NCI-H128 (cell line): ENCODE results near the gene MCM3.

Experiments used
- DNase-seq: peaks from one replicate; lab custom pipeline; 2025; ENCODE audit not compliant: unreplicated experiment; lab: John Stamatoyannopoulos, UW

Gene MCM3

GRCh38 chr6:52303178-52303577 lies 18.6 kb upstream of the MCM3 start:
- DNase-seq: no peak

DNA sequence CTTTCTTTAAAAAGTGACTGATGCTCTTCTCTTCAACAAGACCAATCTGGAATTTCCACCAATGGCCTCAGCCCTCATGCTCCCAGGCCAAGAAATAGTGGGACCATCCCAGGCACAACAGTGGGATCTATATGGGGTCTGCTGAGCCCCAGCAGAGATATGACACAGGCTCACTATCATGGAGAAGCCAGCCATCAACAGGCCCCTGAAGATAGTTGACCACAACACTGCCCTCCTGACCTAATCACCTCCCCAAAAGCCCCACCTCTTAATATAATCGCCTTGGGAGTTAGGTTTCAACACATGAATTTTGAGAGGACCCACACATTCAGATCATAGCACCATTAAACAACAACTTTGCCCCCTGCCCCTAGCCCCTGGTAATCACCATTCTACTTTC lies 16.8 kb upstream of the MCM3 start:
- DNase-seq: no peak

- DNase-seq: no peak
These were observed 16.0 kb upstream of the MCM3 start for GRCh38 chr6:52300489-52300931.

DNA sequence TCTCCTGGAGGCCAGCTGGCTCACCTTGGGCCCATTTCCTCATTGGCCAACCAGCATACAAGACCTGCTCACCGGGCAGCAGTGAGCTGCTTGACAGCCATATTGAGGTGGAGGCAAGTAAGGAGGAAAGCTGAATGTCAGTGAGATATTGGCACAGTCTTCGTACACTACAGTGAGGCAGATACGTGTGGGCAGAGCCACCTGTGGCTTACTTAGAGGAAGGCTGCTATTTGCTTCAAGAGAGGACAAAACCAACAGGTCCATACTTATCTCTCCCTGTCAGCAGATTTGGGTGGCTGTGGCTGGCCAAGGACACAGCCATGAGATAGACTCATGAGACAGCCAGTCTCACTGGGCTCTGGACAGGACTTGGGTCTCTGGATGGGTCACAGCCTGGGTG lies 15.1 kb upstream of the MCM3 start:
- DNase-seq: no peak

DNA sequence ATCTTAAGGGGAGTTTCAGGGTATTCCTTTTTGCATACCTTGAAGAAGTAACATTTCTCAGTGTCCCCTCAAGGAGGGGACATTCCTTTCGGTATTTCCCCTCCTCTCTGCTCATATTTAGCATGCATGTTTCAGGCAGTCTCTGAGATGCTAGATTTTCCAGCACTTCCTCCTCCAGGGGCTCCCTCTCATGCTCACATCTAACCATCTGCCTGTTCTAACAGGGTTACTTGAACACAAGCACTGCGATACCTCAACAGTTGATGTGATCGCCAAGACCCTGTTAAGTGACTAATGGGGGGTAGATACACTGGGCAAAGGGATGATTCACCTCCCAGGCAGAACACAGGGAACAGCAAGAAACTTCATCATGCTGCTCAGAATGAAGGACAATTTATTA lies 12.9 kb upstream of the MCM3 start:
- DNase-seq: no peak

DNA sequence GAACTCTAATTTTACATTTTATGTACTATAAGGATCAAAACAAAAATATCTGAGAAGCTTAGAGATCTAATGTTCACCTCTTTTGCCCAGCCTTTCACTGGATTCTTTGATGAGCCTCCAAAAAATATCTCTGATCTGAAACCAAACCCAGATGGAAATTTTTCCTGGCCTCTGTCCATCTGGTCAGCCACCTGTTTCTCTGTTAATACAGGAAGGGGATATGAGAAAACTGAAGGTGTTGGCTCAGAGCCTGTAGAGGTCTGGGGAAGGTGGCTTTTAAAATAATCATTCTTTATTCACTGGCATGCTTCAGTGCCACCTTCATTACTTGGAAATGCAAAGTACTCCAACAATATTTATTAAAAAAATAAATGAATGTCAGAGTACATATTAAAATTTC lies 8.5 kb upstream of the MCM3 start:
- DNase-seq: no peak

GRCh38 chr6:52288841-52289240 lies 4.3 kb upstream of the MCM3 start:
- DNase-seq: no peak

- no peak for DNase-seq
These were observed 3.7 kb upstream of the MCM3 start for GRCh38 chr6:52288216-52288615.

- peak; percentile 10 for DNase-seq
These were observed 2.4 kb upstream of the MCM3 start for GRCh38 chr6:52286798-52287432.

DNA sequence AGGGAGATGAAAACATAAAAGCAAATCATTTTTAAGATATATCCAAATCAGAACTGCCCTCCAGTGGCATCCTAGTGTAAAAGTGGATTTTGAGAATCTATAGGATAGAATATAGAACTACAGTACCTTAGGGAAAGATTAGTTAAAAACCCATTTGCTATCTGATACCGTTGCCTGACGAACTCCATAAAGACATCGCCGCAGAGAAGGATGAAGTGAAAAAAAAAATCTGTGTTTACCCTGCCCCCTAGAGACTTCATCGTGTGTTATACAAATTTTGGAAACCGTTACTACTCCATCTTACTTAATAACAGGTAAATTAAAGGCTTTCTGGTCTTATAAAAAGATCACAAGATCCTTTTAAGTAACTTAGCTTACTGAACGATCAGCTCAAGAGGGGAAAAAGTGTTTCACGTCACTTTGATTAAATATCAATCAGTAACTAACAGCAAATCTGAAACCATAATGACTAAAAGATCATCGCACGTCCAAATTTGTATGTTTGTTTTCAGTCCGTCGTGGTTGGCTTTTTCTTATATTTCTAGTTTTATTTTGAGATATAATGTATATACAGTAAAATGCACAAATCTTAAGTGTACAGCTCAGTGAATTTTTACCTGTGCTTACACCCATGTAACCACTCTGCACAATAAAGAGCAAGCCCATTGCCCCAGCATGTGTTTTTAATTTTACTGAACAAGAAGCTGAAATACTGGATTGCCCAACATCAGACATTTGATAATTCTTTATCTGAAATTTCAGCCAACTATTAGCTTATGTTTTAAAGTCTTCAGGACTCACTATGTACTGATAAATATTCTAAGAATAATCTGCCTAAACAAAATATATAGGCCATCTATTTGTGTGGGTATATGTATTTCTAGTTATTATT lies 881 bp upstream of the MCM3 start:
- no peak for DNase-seq

- no peak for DNase-seq
These were observed 447 bp downstream of the MCM3 start for GRCh38 chr6:52284131-52284459.

GRCh38 chr6:52283111-52283510 lies 1.4 kb downstream of the MCM3 start:
- DNase-seq: no peak

DNA sequence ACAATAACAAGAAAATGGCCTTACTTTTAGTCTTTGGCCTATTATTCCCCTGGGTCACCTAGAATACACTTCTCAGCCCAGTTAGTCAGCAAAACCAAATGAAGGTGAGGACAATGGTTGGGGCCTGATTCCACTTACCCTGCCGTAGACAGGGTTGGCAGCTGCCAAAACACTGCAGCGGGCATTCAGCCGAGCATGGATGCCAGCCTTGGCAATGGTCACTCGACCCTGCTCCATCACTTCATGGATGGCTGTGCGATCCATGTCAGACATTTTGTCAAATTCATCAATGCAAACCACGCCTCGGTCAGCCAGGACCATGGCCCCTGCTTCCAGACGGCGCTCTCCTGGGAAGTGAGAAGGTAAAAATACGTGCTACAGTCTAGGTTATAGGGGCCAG lies 8.4 kb downstream of the MCM3 start:
- DNase-seq: no peak

GRCh38 chr6:52271852-52272460 lies 12.6 kb downstream of the MCM3 start:
- DNase-seq: no peak

DNA sequence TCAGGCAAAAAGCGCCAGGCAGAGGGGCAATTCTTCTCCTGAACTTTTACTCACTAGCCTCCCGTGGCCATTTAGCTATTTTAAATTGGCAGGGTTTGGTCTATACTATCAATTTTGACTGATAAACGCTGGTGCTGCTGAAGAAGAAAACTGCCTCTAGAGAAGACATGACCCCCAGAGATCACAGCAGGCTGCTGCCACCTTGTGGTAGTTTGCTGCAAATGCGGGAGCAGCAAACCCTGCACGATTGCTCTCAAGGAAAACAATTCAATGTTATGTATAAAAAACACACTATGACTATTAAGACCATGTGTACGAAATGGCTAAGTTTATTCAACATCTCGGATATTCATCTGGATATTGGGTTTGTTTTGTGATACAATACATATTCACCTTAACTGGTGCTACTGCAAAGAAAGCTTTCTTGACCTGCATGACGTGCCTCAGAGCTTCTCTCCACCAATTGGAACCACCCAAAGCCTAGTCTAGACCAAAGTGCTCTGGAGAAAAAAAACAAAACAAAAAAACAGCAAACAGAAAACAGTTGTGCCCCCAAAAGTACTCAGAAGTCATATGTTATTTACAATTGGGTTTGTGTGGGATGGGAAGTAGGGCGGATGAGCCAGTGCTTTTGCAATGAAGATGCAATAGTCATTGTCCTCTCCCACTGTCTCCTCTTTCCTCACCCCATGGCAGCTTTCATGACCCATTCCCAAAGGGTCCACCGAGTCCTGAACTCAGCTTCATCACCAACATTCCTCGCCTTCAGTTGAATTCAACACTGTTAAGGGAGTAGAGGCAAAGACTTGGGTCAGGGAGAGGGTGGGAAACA lies 20.6 kb downstream of the MCM3 start:
- no peak for DNase-seq

GRCh38 chr6:52262620-52263344 lies 21.8 kb downstream of the MCM3 start:
- DNase-seq: no peak

DNA sequence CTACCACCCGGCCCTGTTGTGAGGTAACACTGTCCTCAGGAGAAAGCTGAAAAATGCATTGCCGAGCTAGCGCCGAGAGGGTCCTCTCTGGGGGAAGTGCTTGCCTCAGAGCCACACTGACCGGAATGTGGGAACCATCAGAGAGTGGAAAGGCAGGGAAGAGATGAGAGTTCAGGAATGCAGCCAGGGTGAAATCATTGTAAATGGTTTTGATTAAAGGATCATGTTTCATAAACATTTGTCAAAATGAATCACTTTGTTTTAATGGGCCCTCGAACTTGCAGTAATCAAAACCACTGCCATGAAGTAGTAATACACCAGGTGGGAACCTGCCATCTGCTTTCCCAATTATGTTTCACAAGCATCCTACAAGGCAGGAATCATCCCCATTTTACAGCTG lies 23.3 kb downstream of the MCM3 start:
- no peak for DNase-seq

DNA sequence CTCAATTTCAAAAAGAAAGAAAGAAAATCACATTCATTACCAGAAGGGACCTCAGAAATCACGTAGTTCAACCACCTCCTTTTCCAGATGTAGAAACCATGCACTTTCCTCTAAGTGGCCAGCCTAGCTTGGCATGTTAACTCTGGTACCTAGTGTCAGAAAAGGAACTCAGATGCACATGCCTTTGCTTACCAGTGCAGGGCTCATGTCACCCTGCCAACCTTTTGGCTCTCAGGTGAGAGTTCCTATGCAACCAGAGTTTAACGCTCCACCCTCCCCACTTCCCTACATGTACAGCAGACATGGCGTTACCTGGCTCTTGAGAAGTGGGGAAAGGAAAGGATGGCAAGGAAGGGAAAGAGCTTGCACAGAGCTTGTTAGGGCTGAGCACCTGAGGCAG lies 23.9 kb downstream of the MCM3 start:
- DNase-seq: no peak

GRCh38 chr6:52255434-52255833 lies 29.1 kb downstream of the MCM3 start:
- DNase-seq: no peak

DNA sequence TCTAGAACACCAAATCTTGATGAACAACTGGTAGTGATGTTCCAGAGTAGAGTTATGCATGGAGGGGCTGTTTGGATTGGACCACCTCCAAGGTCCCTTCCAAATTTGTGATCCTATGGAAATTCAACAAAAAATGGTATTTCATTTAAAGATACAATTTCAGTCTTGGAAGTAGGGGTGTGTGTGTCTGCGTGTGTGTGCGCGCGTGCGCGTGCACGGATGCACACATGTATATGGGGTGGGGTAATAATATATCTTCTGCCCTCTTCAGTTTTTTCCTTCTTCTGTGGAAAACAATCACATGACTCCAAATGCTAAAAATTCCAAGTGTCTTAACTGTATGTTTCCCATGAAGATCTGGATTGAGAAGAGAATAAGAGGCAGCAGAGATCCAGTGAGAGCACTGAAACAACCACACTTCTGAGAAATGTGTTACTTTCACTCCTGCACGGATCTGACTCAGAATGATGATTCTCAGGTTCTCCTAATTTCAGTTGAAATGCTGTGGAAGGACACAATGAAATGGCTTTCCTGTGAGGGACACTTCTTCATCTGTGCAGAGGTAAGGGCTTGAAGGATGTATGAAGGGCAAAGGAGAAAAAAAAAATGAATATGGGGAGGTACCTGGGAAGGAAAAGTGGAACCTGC lies 29.7 kb downstream of the MCM3 start:
- no peak for DNase-seq
